Effector memory CD8-positive, alpha-beta T cell (primary cell): ENCODE measurements around the gene AXDND1.

ENCODE experiments used
- ATAC-seq: fragments of 150-1000 bp; cut with Tn5 transposase; replicated peaks from 2 replicates; pipeline ENCODE4 v1.10.0; 2021; ENCODE audit warnings: mild to moderate bottlenecking, moderate library complexity
- DNase-seq, 3 experiments: peaks; one replicate each; pipeline ENCODE4 v3.0.0; 2021
- H3K27ac Mint-ChIP-seq, 2 donors: one replicate each; pipeline ENCODE4 v1.8.0; 2022; ENCODE audit warnings: mild to moderate bottlenecking in 2 of 2, mixed read lengths in 2 of 2, moderate library complexity in 2 of 2
- H3K27me3 Mint-ChIP-seq, 2 donors: one replicate each; pipeline ENCODE4 v1.8.0; 2022; ENCODE audit warnings: mixed read lengths in 2 of 2
- H3K36me3 Mint-ChIP-seq: one replicate; pipeline ENCODE4 v1.8.0; 2022; ENCODE audit warnings: mild to moderate bottlenecking, moderate library complexity, mixed read lengths; ENCODE audit not compliant: insufficient read depth
- H3K4me1 Mint-ChIP-seq, 2 donors: one replicate each; pipeline ENCODE4 v1.8.0; 2022; ENCODE audit warnings: low read depth in 2 of 2, mixed read lengths in 2 of 2
- H3K4me3 Mint-ChIP-seq, 2 donors: one replicate each; pipeline ENCODE4 v1.8.0; 2022; ENCODE audit warnings: mild to moderate bottlenecking in 2 of 2, mixed read lengths in 2 of 2, moderate library complexity in 2 of 2
- H3K9me3 Mint-ChIP-seq, 2 donors: one replicate each; pipeline ENCODE4 v1.8.0; 2022; ENCODE audit warnings: mixed read lengths in 2 of 2
- total RNA-seq, 9 experiments: gene quantifications; one replicate each; lab custom pipeline; 2026; lab: John Stamatoyannopoulos, UW

Gene AXDND1
- 0 to 1.8 (median 0.43) reads per million in 9 experiments for total RNA-seq

- Mint-ChIP-seq H3K4me3 (peak within 1 kb of the TSS; percentile 92 to 98), H3K4me1 (peaks cover 2 to 13% of the 10 kb centered on the region in 2 donors), H3K9me3 (no peaks in the 10 kb centered on the region), H3K27ac (peak within 1 kb of the TSS; percentile 100), H3K36me3 (peaks cover 17% of the 10 kb centered on the region), H3K27me3 (no peaks in the 10 kb centered on the region)
- DNase-seq (peak; percentile 87 to 92 (median 91)), ATAC-seq (peak; percentile 89)
Measured at GRCh38 chr1:179365342-179366092, at the start of gene AXDND1. Gene AXDND1, plus strand, starts transcription at chr1:179365971. Its CDS starts 539 bp downstream, at chr1:179366510.

- Mint-ChIP-seq H3K4me3 (no peak overlapping the region), H3K4me1 (peaks cover 12 to 38% of the 10 kb centered on the region in 2 donors), H3K9me3 (no peaks in the 10 kb centered on the region), H3K27me3 (no peaks in the 10 kb centered on the region), H3K36me3 (peaks cover 20% of the 10 kb centered on the region), H3K27ac (no peak overlapping the region)
- DNase-seq = no peak
- ATAC-seq = no peak
Measured at GRCh38 chr1:179318491-179318890, 47.3 kb upstream of the AXDND1 start.

- ATAC-seq (no peak), DNase-seq (no peak)
- Mint-ChIP-seq H3K27me3 (no peaks in the 10 kb centered on the region), H3K36me3 (peaks cover 36% of the 10 kb centered on the region), H3K9me3 (no peaks in the 10 kb centered on the region), H3K27ac (peak overlapping the region; percentile 4 to 49), H3K4me1 (peaks cover 6 to 24% of the 10 kb centered on the region in 2 donors), H3K4me3 (no peak overlapping the region)
Measured at GRCh38 chr1:179321533-179322216, 44.1 kb upstream of the AXDND1 start.

GRCh38 chr1:179322557-179322956 lies 43.2 kb upstream of the AXDND1 start:
- no peaks in the 10 kb centered on the region for H3K27me3 Mint-ChIP-seq
- ATAC-seq = no peak
- H3K4me3 Mint-ChIP-seq = no peak overlapping the region
- no peak for DNase-seq
- peaks cover 6 to 21% of the 10 kb centered on the region in 2 donors for H3K4me1 Mint-ChIP-seq
- peaks cover 45% of the 10 kb centered on the region for H3K36me3 Mint-ChIP-seq
- no peaks in the 10 kb centered on the region for H3K9me3 Mint-ChIP-seq
- no peak overlapping the region for H3K27ac Mint-ChIP-seq

- H3K9me3 Mint-ChIP-seq = no peaks in the 10 kb centered on the region
- ATAC-seq = no peak
Measured at GRCh38 chr1:179323436-179323835, 42.3 kb upstream of the AXDND1 start.

GRCh38 chr1:179325836-179326235 lies 39.9 kb upstream of the AXDND1 start:
- Mint-ChIP-seq H3K36me3 (peaks cover 52% of the 10 kb centered on the region), H3K4me1 (peaks cover 8 to 28% of the 10 kb centered on the region in 2 donors), H3K27me3 (no peaks in the 10 kb centered on the region), H3K9me3 (no peaks in the 10 kb centered on the region), H3K4me3 (no peak overlapping the region), H3K27ac (peak overlapping the region in 1 of 2 donors; percentile 12)
- DNase-seq (no peak), ATAC-seq (no peak)

More at GRCh38 chr1:179323436-179323835, 42.3 kb upstream of the AXDND1 start:
- Mint-ChIP-seq H3K27ac (no peak overlapping the region), H3K36me3 (peaks cover 52% of the 10 kb centered on the region), H3K4me1 (peaks cover 6 to 18% of the 10 kb centered on the region in 2 donors), H3K4me3 (no peak overlapping the region), H3K27me3 (no peaks in the 10 kb centered on the region)
- no peak for DNase-seq

- H3K4me3 Mint-ChIP-seq = no peak overlapping the region
- H3K36me3 Mint-ChIP-seq = peaks cover 58% of the 10 kb centered on the region
- no peaks in the 10 kb centered on the region for H3K9me3 Mint-ChIP-seq
- ATAC-seq = no peak
- peaks cover 8 to 22% of the 10 kb centered on the region in 2 donors for H3K4me1 Mint-ChIP-seq
- H3K27me3 Mint-ChIP-seq = no peaks in the 10 kb centered on the region
- no peak overlapping the region for H3K27ac Mint-ChIP-seq
- DNase-seq = no peak
Measured at GRCh38 chr1:179326746-179327145, 39.0 kb upstream of the AXDND1 start.

GRCh38 chr1:179327196-179327595 lies 38.6 kb upstream of the AXDND1 start:
- DNase-seq (no peak), ATAC-seq (no peak)
- peaks cover 57% of the 10 kb centered on the region for H3K36me3 Mint-ChIP-seq
- no peak overlapping the region for H3K4me3 Mint-ChIP-seq
- peaks cover 6 to 20% of the 10 kb centered on the region in 2 donors for H3K4me1 Mint-ChIP-seq
- H3K27ac Mint-ChIP-seq = no peak overlapping the region
- no peaks in the 10 kb centered on the region for H3K27me3 Mint-ChIP-seq
- H3K9me3 Mint-ChIP-seq = no peaks in the 10 kb centered on the region

- DNase-seq (no peak), ATAC-seq (no peak)
- no peak overlapping the region for H3K4me3 Mint-ChIP-seq
- H3K27ac Mint-ChIP-seq = no peak overlapping the region
- no peaks in the 10 kb centered on the region for H3K9me3 Mint-ChIP-seq
- peaks cover 53% of the 10 kb centered on the region for H3K36me3 Mint-ChIP-seq
- H3K27me3 Mint-ChIP-seq = no peaks in the 10 kb centered on the region
- H3K4me1 Mint-ChIP-seq = peaks cover 2 to 20% of the 10 kb centered on the region in 2 donors
Measured at GRCh38 chr1:179327679-179328078, 38.1 kb upstream of the AXDND1 start.

- ATAC-seq (no peak), DNase-seq (no peak)
- Mint-ChIP-seq H3K9me3 (no peaks in the 10 kb centered on the region), H3K27ac (peak overlapping the region in 1 of 2 donors; percentile 24), H3K36me3 (peaks cover 43% of the 10 kb centered on the region), H3K4me3 (no peak overlapping the region), H3K27me3 (no peaks in the 10 kb centered on the region), H3K4me1 (peaks cover 2 to 25% of the 10 kb centered on the region in 2 donors)
Measured at GRCh38 chr1:179329862-179330261, 35.9 kb upstream of the AXDND1 start.

GRCh38 chr1:179334440-179334839 lies 31.3 kb upstream of the AXDND1 start:
- Mint-ChIP-seq H3K27me3 (no peaks in the 10 kb centered on the region), H3K4me3 (no peak overlapping the region), H3K4me1 (peaks cover 2 to 25% of the 10 kb centered on the region in 2 donors), H3K36me3 (peaks cover 37% of the 10 kb centered on the region), H3K9me3 (no peaks in the 10 kb centered on the region), H3K27ac (peak overlapping the region in 1 of 2 donors; percentile 22)
- DNase-seq (no peak), ATAC-seq (no peak)

- DNase-seq = no peak
- Mint-ChIP-seq H3K4me1 (peaks cover 0 to 12% of the 10 kb centered on the region in 2 donors), H3K36me3 (peaks cover 53% of the 10 kb centered on the region), H3K27ac (no peak overlapping the region), H3K9me3 (no peaks in the 10 kb centered on the region), H3K4me3 (no peak overlapping the region), H3K27me3 (no peaks in the 10 kb centered on the region)
- no peak for ATAC-seq
Measured at GRCh38 chr1:179337288-179337687, 28.5 kb upstream of the AXDND1 start.

- Mint-ChIP-seq H3K27ac (peak overlapping the region; percentile 44 to 71), H3K4me3 (no peak overlapping the region), H3K4me1 (peaks cover 0 to 6% of the 10 kb centered on the region in 2 donors), H3K27me3 (no peaks in the 10 kb centered on the region), H3K9me3 (no peaks in the 10 kb centered on the region), H3K36me3 (peaks cover 60% of the 10 kb centered on the region)
- ATAC-seq = no peak
- DNase-seq = no peak
Measured at GRCh38 chr1:179337942-179338560, 27.7 kb upstream of the AXDND1 start.
